Tibial nerve (tissue), 4 donors: ENCODE measurements around the gene RDH8.

Experiments used
- EP300 ChIP-seq, 2 donors: sonication (generic); formaldehyde crosslinking; IDR thresholded peaks; one replicate each; pipeline ENCODE4 v1.6.1; 2017; ENCODE audit warnings: antibody characterized with exemption in 2 of 2, mild to moderate bottlenecking in 1 of 2
- POLR2A ChIP-seq, 2 donors: fragments of 450-650 bp; IDR thresholded peaks; one replicate each; pipeline ENCODE4 v1.6.1; 2017; ENCODE audit warnings: antibody characterized with exemption in 2 of 2, mild to moderate bottlenecking in 2 of 2, moderate library complexity in 2 of 2
- TF ChIP-seq, protein P1 (sequence below), 5 experiments: fragments of 200-600 bp in 3 of 5; fragments of 450-650 bp in 2 of 5; sonication (generic) in 3 of 5; IDR thresholded peaks; one replicate each; pipeline ENCODE4 v1.5.1; 2016 to 2019; ENCODE audit warnings: antibody characterized with exemption in 5 of 5, mild to moderate bottlenecking in 3 of 5, moderate library complexity in 2 of 5

- TF ChIP-seq, protein P1, sequence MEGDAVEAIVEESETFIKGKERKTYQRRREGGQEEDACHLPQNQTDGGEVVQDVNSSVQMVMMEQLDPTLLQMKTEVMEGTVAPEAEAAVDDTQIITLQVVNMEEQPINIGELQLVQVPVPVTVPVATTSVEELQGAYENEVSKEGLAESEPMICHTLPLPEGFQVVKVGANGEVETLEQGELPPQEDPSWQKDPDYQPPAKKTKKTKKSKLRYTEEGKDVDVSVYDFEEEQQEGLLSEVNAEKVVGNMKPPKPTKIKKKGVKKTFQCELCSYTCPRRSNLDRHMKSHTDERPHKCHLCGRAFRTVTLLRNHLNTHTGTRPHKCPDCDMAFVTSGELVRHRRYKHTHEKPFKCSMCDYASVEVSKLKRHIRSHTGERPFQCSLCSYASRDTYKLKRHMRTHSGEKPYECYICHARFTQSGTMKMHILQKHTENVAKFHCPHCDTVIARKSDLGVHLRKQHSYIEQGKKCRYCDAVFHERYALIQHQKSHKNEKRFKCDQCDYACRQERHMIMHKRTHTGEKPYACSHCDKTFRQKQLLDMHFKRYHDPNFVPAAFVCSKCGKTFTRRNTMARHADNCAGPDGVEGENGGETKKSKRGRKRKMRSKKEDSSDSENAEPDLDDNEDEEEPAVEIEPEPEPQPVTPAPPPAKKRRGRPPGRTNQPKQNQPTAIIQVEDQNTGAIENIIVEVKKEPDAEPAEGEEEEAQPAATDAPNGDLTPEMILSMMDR (IDR thresholded peaks at IDR 0.05): no peak
- TF ChIP-seq POLR2A (IDR thresholded peaks at IDR 0.05) (no peak), EP300 (IDR thresholded peaks at IDR 0.05) (no peak)
Observed at GRCh38 chr19:10003271-10003670, 10.0 kb upstream of the RDH8 start.
